Activated naive CD4-positive, alpha-beta T cell treated with anti-CD3 and anti-CD28 coated beads for 36 hours (primary cell): ENCODE measurements around the gene ADCY3. TPM values are rescaled to one million over a fixed set of nuclear protein-coding genes. Genes with fewer than 3 reads are reported as not detected.

Source experiments
- CTCF ChIA-PET: fragments of 350-600 bp; sonication (Branson Sonifier 250); formaldehyde crosslinking; loops from one replicate; lab custom pipeline; 2021; ENCODE audit warnings: antibody characterized with exemption; lab: Charles Lee
- DNase-seq: peaks from one replicate; pipeline ENCODE4 v3.0.0-alpha.2; 2020
- H3K27ac Mint-ChIP-seq: one replicate; pipeline ENCODE4 v1.8.0; 2021; ENCODE audit warnings: mild to moderate bottlenecking, mixed read lengths
- H3K27me3 Mint-ChIP-seq: one replicate; pipeline ENCODE4 v1.8.0; 2021; ENCODE audit warnings: low read depth, mixed read lengths
- H3K36me3 Mint-ChIP-seq: one replicate; pipeline ENCODE4 v1.8.0; 2021; ENCODE audit warnings: low read depth, mixed read lengths
- H3K4me1 Mint-ChIP-seq: one replicate; pipeline ENCODE4 v1.8.0; 2021; ENCODE audit warnings: low read depth, mixed read lengths
- H3K4me3 Mint-ChIP-seq: one replicate; pipeline ENCODE4 v1.8.0; 2021; ENCODE audit warnings: mild to moderate bottlenecking, moderate library complexity, mixed read lengths
- H3K9me3 Mint-ChIP-seq: one replicate; pipeline ENCODE4 v1.8.0; 2021; ENCODE audit warnings: mixed read lengths
- intact Hi-C: fragments of 100-400 bp; cut with micrococcal nuclease; formaldehyde crosslinking; loops from one replicate; pipeline ENCODE4 v1.15.1; 2023
- total RNA-seq, 2 experiments: library from RNA; stranded (reverse); gene quantifications; one replicate each; pipeline ENCODE4 v1.2.3, GENCODE V29; 2021

The ADCY3 gene
- total RNA-seq = 10 to 100 TPM; 44.8 to 49.9 TPM

GRCh38 chr2:24920098-24920808 lies at the start of gene ADCY3:
ADCY3 (minus strand) TSS chr2:24920237; CDS start chr2:24918987, 1,250 bp downstream.
- Mint-ChIP-seq H3K9me3 (no peaks in the 10 kb centered on the region), H3K36me3 (peaks cover 20% of the 10 kb centered on the region), H3K4me3 (peak within 1 kb of the TSS; percentile 95), H3K4me1 (peaks cover 30% of the 10 kb centered on the region), H3K27ac (peak within 1 kb of the TSS; percentile 86), H3K27me3 (no peaks in the 10 kb centered on the region)
- peak; percentile 64 for DNase-seq
- CTCF ChIA-PET = no interaction called here
- intact Hi-C loops = loop anchor here (1.0 to 10.0 kb wide), 3 partner anchors 51 to 345 kb away; partner anchors contain the start of genes DNAJC27 and EFR3B

- DNase-seq = no peak
- peaks cover 16% of the 10 kb centered on the region for H3K4me1 Mint-ChIP-seq
- no peak overlapping the region for H3K4me3 Mint-ChIP-seq
- no peaks in the 10 kb centered on the region for H3K9me3 Mint-ChIP-seq
- H3K36me3 Mint-ChIP-seq = peaks cover 16% of the 10 kb centered on the region
- H3K27me3 Mint-ChIP-seq = no peaks in the 10 kb centered on the region
- no peak overlapping the region for H3K27ac Mint-ChIP-seq
- intact Hi-C loops = loop anchor here (2.0 to 10.0 kb wide), 9 partner anchors 142 to 1042 kb away; partner anchors contain the start of genes ASXL2, ATAD2B and DTNB
- CTCF ChIA-PET = interaction anchor here (0.6 kb wide), 1 partner anchor 301 kb away, joined by 3 read pairs; no protein-coding TSS in a partner anchor
Measured at GRCh38 chr2:24969784-24970183, 49.7 kb upstream of the ADCY3 start.

GRCh38 chr2:24961903-24962302 lies 41.9 kb upstream of the ADCY3 start:
- peaks cover 9% of the 10 kb centered on the region for H3K4me1 Mint-ChIP-seq
- CTCF ChIA-PET = no interaction called here
- H3K27me3 Mint-ChIP-seq = no peaks in the 10 kb centered on the region

GRCh38 chr2:24959761-24960160 lies 39.7 kb upstream of the ADCY3 start:
- Mint-ChIP-seq H3K27ac (no peak overlapping the region), H3K36me3 (peaks cover 74% of the 10 kb centered on the region), H3K4me3 (no peak overlapping the region), H3K4me1 (peaks cover 9% of the 10 kb centered on the region), H3K27me3 (no peaks in the 10 kb centered on the region), H3K9me3 (peaks cover 9% of the 10 kb centered on the region)
- CTCF ChIA-PET = no interaction called here
- intact Hi-C loops = no loop called here
- DNase-seq = no peak

More at GRCh38 chr2:24961903-24962302, 41.9 kb upstream of the ADCY3 start:
- no peak overlapping the region for H3K4me3 Mint-ChIP-seq
- peaks cover 57% of the 10 kb centered on the region for H3K36me3 Mint-ChIP-seq
- no peak overlapping the region for H3K27ac Mint-ChIP-seq
- no peaks in the 10 kb centered on the region for H3K9me3 Mint-ChIP-seq
- DNase-seq = no peak
- intact Hi-C loops = no loop called here

- H3K27ac Mint-ChIP-seq = no peak overlapping the region
- CTCF ChIA-PET = interaction anchor here (0.6 kb wide), 1 partner anchor 149 kb away, joined by 3 read pairs; no protein-coding TSS in a partner anchor
- intact Hi-C loops = no loop called here
Measured at GRCh38 chr2:24958411-24958935, 38.4 kb upstream of the ADCY3 start.

GRCh38 chr2:24957976-24958375 lies 37.9 kb upstream of the ADCY3 start:
- H3K27ac Mint-ChIP-seq = no peak overlapping the region
- peaks cover 73% of the 10 kb centered on the region for H3K36me3 Mint-ChIP-seq
- DNase-seq = no peak
- peaks cover 9% of the 10 kb centered on the region for H3K4me1 Mint-ChIP-seq
- no peaks in the 10 kb centered on the region for H3K27me3 Mint-ChIP-seq
- CTCF ChIA-PET = interaction anchor here (0.6 to 0.7 kb wide), 2 partner anchors 83 to 975 kb away, joined by 4 to 6 read pairs; no protein-coding TSS in a partner anchor
- no peak overlapping the region for H3K4me3 Mint-ChIP-seq
- peaks cover 9% of the 10 kb centered on the region for H3K9me3 Mint-ChIP-seq
- intact Hi-C loops = no loop called here

More at GRCh38 chr2:24958411-24958935, 38.4 kb upstream of the ADCY3 start:
- no peaks in the 10 kb centered on the region for H3K27me3 Mint-ChIP-seq
- peaks cover 9% of the 10 kb centered on the region for H3K4me1 Mint-ChIP-seq
- H3K4me3 Mint-ChIP-seq = no peak overlapping the region
- peaks cover 76% of the 10 kb centered on the region for H3K36me3 Mint-ChIP-seq
- DNase-seq = no peak
- H3K9me3 Mint-ChIP-seq = peaks cover 9% of the 10 kb centered on the region

- intact Hi-C loops = no loop called here
- CTCF ChIA-PET = interaction anchor here (0.6 to 0.7 kb wide), 3 partner anchors 84 to 976 kb away, joined by 4 to 6 read pairs (median 4); no protein-coding TSS in a partner anchor
Measured at GRCh38 chr2:24957221-24957620, 37.2 kb upstream of the ADCY3 start.

GRCh38 chr2:24955921-24956320 lies 35.9 kb upstream of the ADCY3 start:
- DNase-seq = no peak
- CTCF ChIA-PET = no interaction called here
- H3K27ac Mint-ChIP-seq = no peak overlapping the region
- peaks cover 9% of the 10 kb centered on the region for H3K9me3 Mint-ChIP-seq
- no peaks in the 10 kb centered on the region for H3K27me3 Mint-ChIP-seq
- H3K4me1 Mint-ChIP-seq = peaks cover 9% of the 10 kb centered on the region
- intact Hi-C loops = no loop called here
- no peak overlapping the region for H3K4me3 Mint-ChIP-seq
- peaks cover 68% of the 10 kb centered on the region for H3K36me3 Mint-ChIP-seq

More at GRCh38 chr2:24957221-24957620, 37.2 kb upstream of the ADCY3 start:
- peaks cover 69% of the 10 kb centered on the region for H3K36me3 Mint-ChIP-seq
- no peaks in the 10 kb centered on the region for H3K27me3 Mint-ChIP-seq
- peaks cover 9% of the 10 kb centered on the region for H3K4me1 Mint-ChIP-seq
- peaks cover 9% of the 10 kb centered on the region for H3K9me3 Mint-ChIP-seq
- DNase-seq = no peak
- H3K27ac Mint-ChIP-seq = no peak overlapping the region
- no peak overlapping the region for H3K4me3 Mint-ChIP-seq

GRCh38 chr2:24955232-24955631 lies 35.2 kb upstream of the ADCY3 start:
- DNase-seq = no peak
- Mint-ChIP-seq H3K27me3 (no peaks in the 10 kb centered on the region), H3K27ac (no peak overlapping the region), H3K9me3 (peaks cover 9% of the 10 kb centered on the region), H3K4me1 (peaks cover 6% of the 10 kb centered on the region), H3K4me3 (no peak overlapping the region), H3K36me3 (peaks cover 63% of the 10 kb centered on the region)
- intact Hi-C loops = no loop called here
- CTCF ChIA-PET = interaction anchor here (0.7 kb wide), 1 partner anchor 8 kb away, joined by 3 read pairs; no protein-coding TSS in a partner anchor

GRCh38 chr2:24950102-24950501 lies 30.1 kb upstream of the ADCY3 start:
- no peak for DNase-seq
- Mint-ChIP-seq H3K27me3 (no peaks in the 10 kb centered on the region), H3K4me1 (no peaks in the 10 kb centered on the region), H3K4me3 (no peak overlapping the region), H3K27ac (no peak overlapping the region), H3K36me3 (peaks cover 24% of the 10 kb centered on the region), H3K9me3 (peaks cover under 1% of the 10 kb centered on the region)
- CTCF ChIA-PET = no interaction called here
- intact Hi-C loops = no loop called here

- H3K4me3 Mint-ChIP-seq = no peak overlapping the region
- DNase-seq = no peak
- CTCF ChIA-PET = interaction anchor here (0.6 kb wide), 1 partner anchor 188 kb away, joined by 4 read pairs; no protein-coding TSS in a partner anchor
- peaks cover 13% of the 10 kb centered on the region for H3K36me3 Mint-ChIP-seq
- H3K27ac Mint-ChIP-seq = no peak overlapping the region
- H3K4me1 Mint-ChIP-seq = no peaks in the 10 kb centered on the region
- no peaks in the 10 kb centered on the region for H3K27me3 Mint-ChIP-seq
- intact Hi-C loops = no loop called here
- H3K9me3 Mint-ChIP-seq = no peaks in the 10 kb centered on the region
Measured at GRCh38 chr2:24948506-24948905, 28.5 kb upstream of the ADCY3 start.

GRCh38 chr2:24947561-24948157 lies 27.6 kb upstream of the ADCY3 start:
- DNase-seq = no peak
- Mint-ChIP-seq H3K4me3 (no peak overlapping the region), H3K27me3 (no peaks in the 10 kb centered on the region), H3K9me3 (no peaks in the 10 kb centered on the region), H3K4me1 (no peaks in the 10 kb centered on the region), H3K27ac (no peak overlapping the region), H3K36me3 (peaks cover 13% of the 10 kb centered on the region)
- intact Hi-C loops = no loop called here
- CTCF ChIA-PET = no interaction called here
